ENCODE data around the gene LSS. TPM values are rescaled to one million over a fixed set of nuclear protein-coding genes. Genes with fewer than 3 reads are reported as not detected.
A peak's percentile ranks its signal among the peaks of the same experiment; 100 is the strongest.

The LSS gene
- total and polyA plus RNA-seq, 2 of the 4 experiments (the other 2 are of a cell fraction): 43.4 to 58.1 TPM

- Histone ChIP-seq H2BK20ac (ENCODE audit: low read depth, low read length) (no peak overlapping the region), H3K4me1 (ENCODE audit: control insufficient read depth, insufficient read depth, low read length) (peaks cover 13% of the 10 kb centered on the region), H3K4me3 (ENCODE audit: insufficient read depth, low read depth, low read length) (peak overlapping the region; percentile 98), H4K5ac (ENCODE audit: low read depth, low read length) (no peak overlapping the region), H3K79me1 (ENCODE audit: low read depth in 1 of 2, low read length in 2 of 2) (peaks cover 9 to 64% of the 10 kb centered on the region in 2 experiments; a peak in 3 of 4 replicates), H3K56ac (ENCODE audit: extremely low read depth, insufficient read depth, low read length) (no peak overlapping the region), H2AK5ac (ENCODE audit: low read depth, low read length) (peak overlapping the region; percentile 61), H4K8ac (ENCODE audit: low read depth in 2 of 2, low read length in 2 of 2) (no peak overlapping the region), H2BK120ac (ENCODE audit: low read depth, low read length) (no peak overlapping the region), H4K20me1 (ENCODE audit: insufficient read depth, low read length) (peaks cover 28% of the 10 kb centered on the region; the same call in 1 of the 2 replicates), H3K36me3 (ENCODE audit: control insufficient read depth, insufficient read depth, low read length) (peaks cover 9% of the 10 kb centered on the region), H2BK5ac (ENCODE audit: low read depth, low read length, poor library complexity, severe bottlenecking) (no peak overlapping the region), H2AK9ac (replicated peaks; ENCODE audit: low read depth, low read length, poor library complexity) (peak overlapping the region; percentile 93), H2AFZ (replicated peaks; ENCODE audit: low read length, poor library complexity) (peak overlapping the region; percentile 9), H3K27me3 (ENCODE audit: control insufficient read depth, insufficient read depth, low read length) (no peaks in the 10 kb centered on the region), H2BK15ac (ENCODE audit: low read depth, low read length) (no peak overlapping the region), H3K14ac (replicated peaks; ENCODE audit: low read depth, low read length) (peak overlapping the region; percentile 69), H3K9ac (ENCODE audit: low read depth, low read length) (peak overlapping the region; percentile 77), H3K9me3 (ENCODE audit: control insufficient read depth, insufficient read depth, low read length) (no peaks in the 10 kb centered on the region), H3K18ac (ENCODE audit: low read depth, low read length) (no peak overlapping the region), H3K27ac (ENCODE audit: insufficient read depth, low read length) (no peak overlapping the region), H3K23ac (ENCODE audit: low read depth, low read length) (peak overlapping the region; percentile 39; the same call in 1 of the 2 replicates), H4K91ac (ENCODE audit: insufficient read depth, low read depth, low read length) (no peak overlapping the region), H3K4me2 (ENCODE audit: low read depth, low read length) (peak overlapping the region; percentile 82), H3K4ac (ENCODE audit: low read depth, low read length) (peak overlapping the region; percentile 22; the same call in 1 of the 2 replicates), H3K9me1 (ENCODE audit: insufficient read depth, low read length) (peaks cover 13% of the 10 kb centered on the region)
- in situ Hi-C loops (cut with MboI; ENCODE audit: low sequenced_read_pairs) (no loop called here), intact Hi-C loops (cut with micrococcal nuclease) (loop anchor here (2.0 kb wide), 1 partner anchor 254 kb away; no protein-coding TSS in a partner anchor), dilution Hi-C loops (cut with HindIII; ENCODE audit: low sequenced_read_pairs, unreplicated experiment) (no loop called here)
- no CpG with 5 or more reads among the region's 4 CpGs for WGBS, 2 experiments (ENCODE audit: extremely low coverage in 2 of 2, insufficient read length in 1 of 2)
- DNase-seq (peak; percentile 78), ATAC-seq (ENCODE audit: low read depth) (no peak)
- TF ChIP-seq MAFK (IDR thresholded peaks at IDR 0.05; ENCODE audit: low read depth, low read length) (no peak), CEBPB (IDR thresholded peaks at IDR 0.05; ENCODE audit: low read depth, low read length) (peak; percentile 60; the same call in 1 of the 2 replicates), POLR2A (IDR thresholded peaks at IDR 0.05; ENCODE audit: low read depth, low read length) (peak; percentile 52; the same call in 1 of the 2 replicates), ELK1 (IDR thresholded peaks at IDR 0.05; ENCODE audit: borderline replicate concordance, low read depth, low read length) (no peak), CTCF (conservative IDR thresholded peaks at IDR 0.05; ENCODE audit: low read depth, low read length) (no peak), SMC3 (IDR thresholded peaks at IDR 0.05; ENCODE audit: low read depth, low read length) (no peak), MXI1 (IDR thresholded peaks at IDR 0.05; ENCODE audit: borderline replicate concordance, low read depth, low read length) (no peak)
- CTCF ChIA-PET: no interaction called here
- BruUV-seq (replicated peaks): no TSS peak
- POLR2A ChIA-PET (ENCODE audit: unreplicated experiment): no interaction called here
Observed at GRCh38 chr21:46226920-46227599, 1.5 kb downstream of the LSS start.
